ENCODE results near the gene DEFB132.

DNA sequence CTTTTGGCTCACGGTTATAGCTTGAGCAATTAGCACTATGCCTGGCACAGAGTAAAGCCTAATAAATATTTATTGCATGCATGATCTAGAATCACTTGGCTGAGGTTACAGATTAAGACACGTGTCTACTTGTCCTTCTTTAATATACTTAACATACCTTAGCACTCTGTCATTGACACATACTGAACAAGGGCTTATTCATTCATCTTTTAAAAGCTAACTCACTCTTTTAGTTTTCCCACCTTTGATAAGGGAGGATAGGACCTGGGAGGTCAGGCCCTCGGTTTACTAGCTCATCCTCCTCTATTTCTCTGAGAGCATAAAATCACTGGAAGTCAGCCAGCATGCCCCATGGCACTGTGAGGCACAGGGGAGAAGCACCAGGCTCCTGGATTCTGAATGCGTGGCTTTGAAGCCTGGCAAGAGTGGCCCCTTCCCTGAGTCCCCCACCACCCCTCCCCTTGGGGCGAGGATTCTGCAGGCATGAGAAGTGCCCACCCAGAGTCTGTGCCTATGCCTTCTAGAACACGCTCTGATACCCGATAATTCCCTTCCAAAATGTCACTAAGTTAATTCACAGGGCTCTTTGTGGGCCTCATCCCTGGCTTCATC, 51.0 kb downstream of the DEFB132 start:
- TF ChIP-seq CTCF (conservative IDR thresholded peaks at IDR 0.05; ENCODE audit: low read length) (no peak), EZH2phosphoT487 (IDR thresholded peaks at IDR 0.05; ENCODE audit: borderline replicate concordance, low read depth, low read length) (no peak)

Measured in OCI-LY7 (cell line).